ENCODE data around the gene PBX3. TPM values are rescaled to one million over a fixed set of nuclear protein-coding genes. Genes with fewer than 3 reads are reported as not detected.

PBX3 gene
- total RNA-seq, 1 donor from 2014 or later: 71.6 TPM

DNA sequence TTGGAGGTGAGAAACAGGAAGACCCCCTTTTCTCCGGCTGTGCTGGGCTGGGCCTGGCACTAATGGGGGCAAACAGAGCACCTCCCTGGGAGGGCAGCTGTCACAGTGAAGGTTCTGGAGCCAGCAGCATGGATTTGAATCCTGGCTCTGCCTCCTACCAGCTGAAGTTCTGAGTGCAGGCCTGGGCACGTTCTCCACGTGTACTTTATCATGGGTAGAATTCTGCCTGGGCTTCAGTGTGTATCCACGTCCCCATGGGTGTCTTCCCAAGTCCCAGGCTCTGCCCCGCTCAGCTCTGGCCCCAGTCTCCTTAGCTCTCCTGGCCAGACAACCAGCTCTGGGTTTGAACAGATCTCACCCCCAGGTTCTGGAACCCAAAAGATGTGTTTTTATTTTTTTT lies 223.2 kb downstream of the PBX3 start:
- H3K4me3 Mint-ChIP-seq: no peak overlapping the region
- TF ChIP-seq, protein P1, sequence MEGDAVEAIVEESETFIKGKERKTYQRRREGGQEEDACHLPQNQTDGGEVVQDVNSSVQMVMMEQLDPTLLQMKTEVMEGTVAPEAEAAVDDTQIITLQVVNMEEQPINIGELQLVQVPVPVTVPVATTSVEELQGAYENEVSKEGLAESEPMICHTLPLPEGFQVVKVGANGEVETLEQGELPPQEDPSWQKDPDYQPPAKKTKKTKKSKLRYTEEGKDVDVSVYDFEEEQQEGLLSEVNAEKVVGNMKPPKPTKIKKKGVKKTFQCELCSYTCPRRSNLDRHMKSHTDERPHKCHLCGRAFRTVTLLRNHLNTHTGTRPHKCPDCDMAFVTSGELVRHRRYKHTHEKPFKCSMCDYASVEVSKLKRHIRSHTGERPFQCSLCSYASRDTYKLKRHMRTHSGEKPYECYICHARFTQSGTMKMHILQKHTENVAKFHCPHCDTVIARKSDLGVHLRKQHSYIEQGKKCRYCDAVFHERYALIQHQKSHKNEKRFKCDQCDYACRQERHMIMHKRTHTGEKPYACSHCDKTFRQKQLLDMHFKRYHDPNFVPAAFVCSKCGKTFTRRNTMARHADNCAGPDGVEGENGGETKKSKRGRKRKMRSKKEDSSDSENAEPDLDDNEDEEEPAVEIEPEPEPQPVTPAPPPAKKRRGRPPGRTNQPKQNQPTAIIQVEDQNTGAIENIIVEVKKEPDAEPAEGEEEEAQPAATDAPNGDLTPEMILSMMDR (conservative IDR thresholded peaks at IDR 0.05): no peak
- peaks cover 3% of the 10 kb centered on the region for H3K9me3 Mint-ChIP-seq
- no peaks in the 10 kb centered on the region for H3K4me1 Mint-ChIP-seq
- H3K36me3 Mint-ChIP-seq (ENCODE audit: low read depth): peaks cover 7% of the 10 kb centered on the region
- no peaks in the 10 kb centered on the region for H3K27me3 Mint-ChIP-seq (ENCODE audit: low read depth)
- DNase-seq (ENCODE audit: low read depth, low spot score): no peak
- peak overlapping the region; percentile 35 for H3K27ac Mint-ChIP-seq (ENCODE audit: unreplicated experiment)

DNA sequence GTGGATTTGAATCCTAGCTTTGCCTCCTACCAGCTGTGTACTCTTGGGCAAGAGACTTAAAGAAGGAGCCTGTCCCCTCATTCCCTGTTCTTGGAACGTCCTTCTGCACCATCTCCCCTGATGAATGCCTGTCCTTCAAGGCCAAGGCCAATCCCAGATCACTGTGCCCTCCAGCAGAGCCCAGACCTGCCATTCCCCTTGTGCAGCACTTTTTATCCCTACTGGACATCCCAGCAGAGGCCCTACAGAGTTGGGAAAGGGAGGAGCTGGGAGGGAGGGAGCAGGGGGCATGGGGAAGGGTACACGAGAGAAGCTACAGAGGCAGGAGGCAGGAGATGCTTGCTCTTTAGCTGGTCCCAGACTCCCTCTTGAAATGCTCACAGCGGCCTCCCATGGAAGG lies 223.9 kb downstream of the PBX3 start:
- no peak overlapping the region for H3K4me3 Mint-ChIP-seq
- H3K9me3 Mint-ChIP-seq: peaks cover 3% of the 10 kb centered on the region
- peaks cover 7% of the 10 kb centered on the region for H3K36me3 Mint-ChIP-seq (ENCODE audit: low read depth)
- H3K27me3 Mint-ChIP-seq (ENCODE audit: low read depth): no peaks in the 10 kb centered on the region
- no peaks in the 10 kb centered on the region for H3K4me1 Mint-ChIP-seq
- TF ChIP-seq, protein P1 (conservative IDR thresholded peaks at IDR 0.05): no peak
- H3K27ac Mint-ChIP-seq (ENCODE audit: unreplicated experiment): no peak overlapping the region
- DNase-seq (ENCODE audit: low read depth, low spot score): no peak

DNA sequence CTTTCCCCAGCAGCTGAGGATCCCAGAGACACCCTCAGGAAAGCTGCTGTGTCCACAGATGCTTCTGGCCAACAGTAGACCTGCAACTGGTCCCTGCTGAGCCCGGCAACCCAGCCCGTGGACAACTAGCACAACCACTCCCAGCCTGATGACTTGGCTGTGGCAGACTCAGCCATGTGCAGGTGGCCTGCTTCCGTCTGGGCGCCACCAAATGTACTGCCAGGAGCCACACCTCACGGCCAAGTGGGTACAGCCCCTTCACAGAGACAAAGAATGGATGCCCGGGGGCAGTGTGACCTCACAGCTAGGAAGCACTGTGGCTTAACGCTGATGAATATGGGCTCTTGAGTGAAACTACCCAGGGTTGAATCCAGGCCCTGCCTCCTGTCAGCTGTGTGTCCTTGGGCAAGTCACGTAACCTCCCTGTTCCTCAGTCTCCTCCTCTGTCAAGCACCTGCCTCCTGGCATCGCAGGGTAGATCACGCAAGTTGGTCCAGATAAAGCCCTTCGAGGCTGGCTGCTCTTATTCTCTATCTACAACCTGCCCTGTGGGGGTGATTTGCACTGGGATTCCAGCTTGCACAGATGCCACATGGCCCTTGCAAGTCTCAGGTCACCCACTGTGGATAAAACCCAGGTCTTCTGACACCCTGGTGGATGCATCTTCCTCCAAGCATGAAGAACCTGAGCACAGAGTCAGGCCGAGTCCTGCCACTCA lies 225.0 kb downstream of the PBX3 start:
- no peak overlapping the region for H3K4me3 Mint-ChIP-seq
- H3K36me3 Mint-ChIP-seq (ENCODE audit: low read depth): peaks cover 5% of the 10 kb centered on the region
- peaks cover 1% of the 10 kb centered on the region for H3K27me3 Mint-ChIP-seq (ENCODE audit: low read depth)
- peaks cover 6% of the 10 kb centered on the region for H3K9me3 Mint-ChIP-seq
- TF ChIP-seq, protein P1 (conservative IDR thresholded peaks at IDR 0.05): no peak
- DNase-seq (ENCODE audit: low read depth, low spot score): no peak
- H3K27ac Mint-ChIP-seq (ENCODE audit: unreplicated experiment): no peak overlapping the region
- no peaks in the 10 kb centered on the region for H3K4me1 Mint-ChIP-seq

DNA sequence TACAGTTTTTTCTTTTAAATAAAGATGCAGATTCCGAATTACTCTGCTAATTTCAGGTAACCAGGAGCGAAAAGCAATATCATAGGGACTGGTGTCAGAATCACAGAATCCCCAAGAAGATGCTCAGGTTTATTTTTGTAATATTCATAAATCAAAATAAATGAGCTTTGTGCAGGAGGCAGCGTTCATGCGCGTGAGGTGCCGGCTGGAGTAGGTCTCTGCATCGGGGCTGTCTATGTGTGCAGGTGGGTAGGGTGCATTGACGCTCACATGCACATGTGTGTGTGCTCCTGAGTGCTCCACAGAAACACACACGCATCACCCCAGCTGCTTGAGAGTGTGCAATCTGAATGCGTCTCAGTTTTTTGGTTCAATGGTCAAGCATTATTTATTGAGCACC lies 226.4 kb downstream of the PBX3 start:
- peaks cover 2% of the 10 kb centered on the region for H3K27me3 Mint-ChIP-seq (ENCODE audit: low read depth)
- TF ChIP-seq, protein P1 (conservative IDR thresholded peaks at IDR 0.05): no peak

DNA sequence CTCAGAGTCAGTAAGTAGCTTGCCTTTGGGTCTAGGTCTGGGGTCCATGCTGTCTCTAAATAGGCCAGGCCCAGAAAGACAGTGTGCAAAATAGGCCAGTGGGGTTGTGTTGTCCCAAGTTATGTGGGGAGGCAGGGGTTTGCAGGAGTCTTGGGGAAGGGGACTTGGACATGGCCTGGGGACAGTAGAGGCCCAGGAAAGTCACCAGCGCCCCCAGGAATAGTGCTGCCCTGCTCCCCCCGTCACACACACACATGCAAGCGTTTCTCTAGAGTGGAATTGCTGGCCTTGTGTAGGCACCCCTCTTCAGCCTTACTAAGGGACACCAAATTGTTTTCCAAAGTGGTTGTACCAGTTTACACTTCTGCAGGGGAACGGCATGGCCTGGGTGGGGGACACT lies 227.5 kb downstream of the PBX3 start:
- Mint-ChIP-seq H3K4me3 (no peak overlapping the region), H3K36me3 (ENCODE audit: low read depth) (peaks cover 6% of the 10 kb centered on the region), H3K27me3 (ENCODE audit: low read depth) (peaks cover 2% of the 10 kb centered on the region), H3K4me1 (no peaks in the 10 kb centered on the region), H3K27ac (ENCODE audit: unreplicated experiment) (no peak overlapping the region), H3K9me3 (peaks cover 11% of the 10 kb centered on the region)
- DNase-seq (ENCODE audit: low read depth, low spot score): no peak
- TF ChIP-seq, protein P1 (conservative IDR thresholded peaks at IDR 0.05): no peak

More for the DNA sequence above, 226.4 kb downstream of the PBX3 start:
- DNase-seq (ENCODE audit: low read depth, low spot score): no peak
- H3K36me3 Mint-ChIP-seq (ENCODE audit: low read depth): peaks cover 3% of the 10 kb centered on the region
- peaks cover 7% of the 10 kb centered on the region for H3K9me3 Mint-ChIP-seq
- H3K4me3 Mint-ChIP-seq: no peak overlapping the region
- no peak overlapping the region for H3K27ac Mint-ChIP-seq (ENCODE audit: unreplicated experiment)
- H3K4me1 Mint-ChIP-seq: no peaks in the 10 kb centered on the region
